Measurements from ENCODE around the gene JAG1.

The JAG1 gene

GRCh38 chr20:10667077-10667401 is 6.8 kb downstream of the JAG1 start:
- DNase-seq, result no peak

- no peak for DNase-seq
Observed at GRCh38 chr20:10666221-10667076, 7.3 kb downstream of the JAG1 start.

GRCh38 chr20:10665791-10666190 is 8.0 kb downstream of the JAG1 start:
- DNase-seq, result no peak

GRCh38 chr20:10665027-10665561 is 8.7 kb downstream of the JAG1 start:
- DNase-seq, result no peak

- DNase-seq, result no peak
Observed at GRCh38 chr20:10663756-10664155, 10.0 kb downstream of the JAG1 start.

GRCh38 chr20:10662661-10663458 is 10.9 kb downstream of the JAG1 start:
- peak; percentile 64 for DNase-seq

- DNase-seq, result no peak
Observed at GRCh38 chr20:10662151-10662550, 11.6 kb downstream of the JAG1 start.

- no peak for DNase-seq
Observed at GRCh38 chr20:10661261-10661660, 12.5 kb downstream of the JAG1 start.

- DNase-seq, result no peak
Observed at GRCh38 chr20:10660661-10661060, 13.1 kb downstream of the JAG1 start.

- no peak for DNase-seq
Observed at GRCh38 chr20:10659651-10660601, 13.9 kb downstream of the JAG1 start.

- no peak for DNase-seq
Observed at GRCh38 chr20:10658876-10659632, 14.7 kb downstream of the JAG1 start.

- no peak for DNase-seq
Observed at GRCh38 chr20:10658051-10658823, 15.6 kb downstream of the JAG1 start.

GRCh38 chr20:10657453-10657852 is 16.3 kb downstream of the JAG1 start:
- DNase-seq, result no peak

GRCh38 chr20:10655720-10656669 is 17.8 kb downstream of the JAG1 start:
- no peak for DNase-seq

- DNase-seq, result no peak
Observed at GRCh38 chr20:10654630-10655029, 19.2 kb downstream of the JAG1 start.

GRCh38 chr20:10654250-10654610 is 19.6 kb downstream of the JAG1 start:
- DNase-seq, result no peak

GRCh38 chr20:10653599-10654249 is 20.1 kb downstream of the JAG1 start:
- DNase-seq, result peak; percentile 12

- no peak for DNase-seq
Observed at GRCh38 chr20:10652660-10653261, 21.0 kb downstream of the JAG1 start.

- no peak for DNase-seq
Observed at GRCh38 chr20:10652185-10652584, 21.6 kb downstream of the JAG1 start.
